Activated CD4-positive, alpha-beta T cell treated with anti-CD3 and anti-CD28 coated beads, Interleukin-2, amount 10 ng/mL, durations not matched to agents 24 days and 14 days (primary cell): Measurements from ENCODE around the gene DIS3L2. TPM values are rescaled to one million over a fixed set of nuclear protein-coding genes. Genes with fewer than 3 reads are reported as not detected.
"Not testable (repeated sequence)": the region's sequence is repeated elsewhere in the genome, so short reads cannot be mapped to it uniquely, and the experiment has no call there.

Source experiments
- DNase-seq: peaks from one replicate; pipeline ENCODE4 v3.0.0; 2022
- H3K27ac Mint-ChIP-seq: one replicate; pipeline ENCODE4 v1.8.0; 2022; ENCODE audit warnings: mild to moderate bottlenecking, mixed read lengths
- H3K27me3 Mint-ChIP-seq: one replicate; pipeline ENCODE4 v1.8.0; 2022; ENCODE audit warnings: mixed read lengths
- H3K36me3 Mint-ChIP-seq: one replicate; pipeline ENCODE4 v1.8.0; 2022; ENCODE audit warnings: low read depth, mild to moderate bottlenecking, mixed read lengths
- H3K4me1 Mint-ChIP-seq: one replicate; pipeline ENCODE4 v1.8.0; 2021; ENCODE audit warnings: mixed read lengths
- H3K4me3 Mint-ChIP-seq: one replicate; pipeline ENCODE4 v1.8.0; 2022; ENCODE audit warnings: mild to moderate bottlenecking, moderate library complexity, mixed read lengths
- H3K9me3 Mint-ChIP-seq: one replicate; pipeline ENCODE4 v1.8.0; 2021; ENCODE audit warnings: mixed read lengths
- intact Hi-C: fragments of 100-400 bp; cut with micrococcal nuclease; formaldehyde crosslinking; loops from one replicate; pipeline ENCODE4 v1.15.1; 2023
- total RNA-seq: library from RNA; stranded (reverse); gene quantifications from 2 replicates; pipeline ENCODE4 v1.2.3, GENCODE V29; 2022

DIS3L2 gene
- total RNA-seq, 1 donor from 2014 or later: 27.8 TPM

- Mint-ChIP-seq H3K27me3 (peaks cover 30% of the 10 kb centered on the region), H3K9me3 (no peaks in the 10 kb centered on the region), H3K4me1 (peaks cover 2% of the 10 kb centered on the region), H3K27ac (no peak overlapping the region), H3K36me3 (no peaks in the 10 kb centered on the region), H3K4me3 (no peak overlapping the region)
- intact Hi-C loops: no loop called here
- DNase-seq: no peak
These were observed 391.6 kb downstream of the DIS3L2 start for GRCh38 chr2:232353096-232353495.

- H3K27me3 Mint-ChIP-seq: peaks cover 30% of the 10 kb centered on the region
- H3K36me3 Mint-ChIP-seq: no peaks in the 10 kb centered on the region
- H3K27ac Mint-ChIP-seq: no peak overlapping the region
- peaks cover 2% of the 10 kb centered on the region for H3K4me1 Mint-ChIP-seq
- intact Hi-C loops: no loop called here
- H3K4me3 Mint-ChIP-seq: no peak overlapping the region
- no peaks in the 10 kb centered on the region for H3K9me3 Mint-ChIP-seq
- DNase-seq: no peak
These were observed 392.1 kb downstream of the DIS3L2 start for GRCh38 chr2:232353660-232354059.

- Mint-ChIP-seq H3K27me3 (peaks cover 28% of the 10 kb centered on the region), H3K27ac (no peak overlapping the region), H3K4me1 (no peaks in the 10 kb centered on the region), H3K4me3 (no peak overlapping the region), H3K36me3 (no peaks in the 10 kb centered on the region), H3K9me3 (no peaks in the 10 kb centered on the region)
- intact Hi-C loops: no loop called here
- no peak for DNase-seq
These were observed 392.6 kb downstream of the DIS3L2 start for GRCh38 chr2:232354069-232354468.

GRCh38 chr2:232361646-232362045 is 400.1 kb downstream of the DIS3L2 start:
- Mint-ChIP-seq H3K27me3 (peaks cover 5% of the 10 kb centered on the region), H3K9me3 (no peaks in the 10 kb centered on the region), H3K4me3 (no peak overlapping the region), H3K36me3 (no peaks in the 10 kb centered on the region), H3K4me1 (peaks cover 18% of the 10 kb centered on the region), H3K27ac (no peak overlapping the region)
- DNase-seq: no peak
- intact Hi-C loops: no loop called here

- peaks cover 3% of the 10 kb centered on the region for H3K27me3 Mint-ChIP-seq
- H3K4me3 Mint-ChIP-seq: no peak overlapping the region
- peaks cover 18% of the 10 kb centered on the region for H3K4me1 Mint-ChIP-seq
- H3K27ac Mint-ChIP-seq: no peak overlapping the region
- no peaks in the 10 kb centered on the region for H3K36me3 Mint-ChIP-seq
- no peak for DNase-seq
- no peaks in the 10 kb centered on the region for H3K9me3 Mint-ChIP-seq
- intact Hi-C loops: no loop called here
These were observed 400.8 kb downstream of the DIS3L2 start for GRCh38 chr2:232362174-232362900.

GRCh38 chr2:232363064-232363783 is 401.7 kb downstream of the DIS3L2 start:
- Mint-ChIP-seq H3K4me3 (peak overlapping the region; percentile 88), H3K4me1 (peaks cover 18% of the 10 kb centered on the region), H3K27ac (peak overlapping the region; percentile 84)
- H3K9me3 Mint-ChIP-seq, DNase-seq, intact Hi-C loops, H3K36me3 Mint-ChIP-seq, H3K27me3 Mint-ChIP-seq: not testable (repeated sequence)

- DNase-seq: peak; percentile 83
- intact Hi-C loops: no loop called here
- Mint-ChIP-seq H3K4me1 (peaks cover 18% of the 10 kb centered on the region), H3K9me3 (no peaks in the 10 kb centered on the region), H3K27ac (peak overlapping the region; percentile 84), H3K4me3 (peak overlapping the region; percentile 88), H3K27me3 (no peaks in the 10 kb centered on the region), H3K36me3 (no peaks in the 10 kb centered on the region)
These were observed 402.5 kb downstream of the DIS3L2 start for GRCh38 chr2:232363784-232364615.

- H3K27ac Mint-ChIP-seq, H3K4me3 Mint-ChIP-seq, DNase-seq, H3K9me3 Mint-ChIP-seq, intact Hi-C loops, H3K27me3 Mint-ChIP-seq, H3K36me3 Mint-ChIP-seq: not testable (repeated sequence)
- H3K4me1 Mint-ChIP-seq: peaks cover 18% of the 10 kb centered on the region
These were observed 403.5 kb downstream of the DIS3L2 start for GRCh38 chr2:232364806-232365594.

GRCh38 chr2:232365621-232366321 is 404.3 kb downstream of the DIS3L2 start:
- peak; percentile 78 for DNase-seq
- Mint-ChIP-seq H3K9me3 (no peaks in the 10 kb centered on the region), H3K36me3 (no peaks in the 10 kb centered on the region), H3K27me3 (no peaks in the 10 kb centered on the region), H3K27ac (no peak overlapping the region), H3K4me1 (peaks cover 18% of the 10 kb centered on the region), H3K4me3 (no peak overlapping the region)
- intact Hi-C loops: no loop called here

GRCh38 chr2:232366461-232366860 is 404.9 kb downstream of the DIS3L2 start:
- H3K36me3 Mint-ChIP-seq, H3K27me3 Mint-ChIP-seq, H3K4me3 Mint-ChIP-seq, intact Hi-C loops, DNase-seq, H3K27ac Mint-ChIP-seq, H3K9me3 Mint-ChIP-seq: not testable (repeated sequence)
- H3K4me1 Mint-ChIP-seq: peaks cover 18% of the 10 kb centered on the region

GRCh38 chr2:232367016-232367415 is 405.5 kb downstream of the DIS3L2 start:
- H3K27ac Mint-ChIP-seq: no peak overlapping the region

GRCh38 chr2:232367591-232368233 is 406.2 kb downstream of the DIS3L2 start:
- Mint-ChIP-seq H3K4me3 (no peak overlapping the region), H3K36me3 (no peaks in the 10 kb centered on the region), H3K27ac (no peak overlapping the region), H3K4me1 (peaks cover 14% of the 10 kb centered on the region), H3K9me3 (no peaks in the 10 kb centered on the region), H3K27me3 (no peaks in the 10 kb centered on the region)
- intact Hi-C loops: no loop called here
- DNase-seq: no peak

More at GRCh38 chr2:232367016-232367415, 405.5 kb downstream of the DIS3L2 start:
- DNase-seq: no peak
- H3K4me1 Mint-ChIP-seq: peaks cover 18% of the 10 kb centered on the region
- no peaks in the 10 kb centered on the region for H3K9me3 Mint-ChIP-seq
- intact Hi-C loops: no loop called here
- H3K4me3 Mint-ChIP-seq: no peak overlapping the region
- H3K36me3 Mint-ChIP-seq: no peaks in the 10 kb centered on the region
- H3K27me3 Mint-ChIP-seq: no peaks in the 10 kb centered on the region
